Neural crest cell (in vitro differentiated cells): ENCODE measurements around the gene PSMD6. TPM values are rescaled to one million over a fixed set of nuclear protein-coding genes. Genes with fewer than 3 reads are reported as not detected.

Source experiments
- DNase-seq: peaks from one replicate; pipeline ENCODE4 v3.0.0; 2021; ENCODE audit warnings: low read depth, mixed read lengths, low spot score
- H3K27ac Mint-ChIP-seq: one replicate; pipeline ENCODE4 v1.8.0; 2021; ENCODE audit warnings: mild to moderate bottlenecking, mixed read lengths; ENCODE audit not compliant: unreplicated experiment
- H3K27me3 Mint-ChIP-seq: 2 replicates; pipeline ENCODE4 v1.8.0; 2021; ENCODE audit warnings: low read depth, mild to moderate bottlenecking, mixed read lengths
- H3K36me3 Mint-ChIP-seq: 2 replicates; pipeline ENCODE4 v1.8.0; 2021; ENCODE audit warnings: low read depth, mild to moderate bottlenecking, mixed read lengths
- H3K4me1 Mint-ChIP-seq: 2 replicates; pipeline ENCODE4 v1.8.0; 2021; ENCODE audit warnings: mixed read lengths
- H3K4me3 Mint-ChIP-seq: one replicate; pipeline ENCODE4 v1.8.0; 2021; ENCODE audit warnings: mild to moderate bottlenecking, mixed read lengths
- H3K9me3 Mint-ChIP-seq: 2 replicates; pipeline ENCODE4 v1.8.0; 2021; ENCODE audit warnings: mixed read lengths
- total RNA-seq: library from RNA; stranded (reverse); gene quantifications from 2 replicates; pipeline ENCODE4 v1.2.1, GENCODE V29; 2021
- TF ChIP-seq, protein P1 (sequence below): fragments of 200-600 bp; sonication (generic); conservative IDR thresholded peaks from 2 replicates; pipeline ENCODE4 v1.5.0; 2021; ENCODE audit warnings: antibody characterized with exemption, mild to moderate bottlenecking

The PSMD6 gene
- total RNA-seq, 1 donor from 2014 or later: 103 TPM

DNA sequence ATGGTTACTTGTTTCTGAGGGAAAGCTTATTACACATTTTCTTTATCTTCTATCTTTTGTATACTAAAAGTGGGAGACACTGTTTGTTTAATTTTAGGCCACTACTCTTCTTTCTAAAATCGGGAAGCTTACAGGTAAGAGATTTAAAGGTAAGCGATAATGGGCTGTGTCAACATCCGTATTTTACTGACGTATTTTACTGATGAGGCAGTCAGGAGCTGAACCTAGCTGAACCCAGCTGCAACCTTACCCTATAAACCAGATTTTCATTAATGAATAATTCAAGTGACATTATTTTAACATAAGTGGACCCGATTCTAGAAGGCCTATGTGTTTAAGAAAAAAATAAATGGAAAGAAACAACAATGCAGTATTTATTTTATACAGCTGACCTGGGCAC lies 13.1 kb downstream of the PSMD6 start:
- TF ChIP-seq, protein P1, sequence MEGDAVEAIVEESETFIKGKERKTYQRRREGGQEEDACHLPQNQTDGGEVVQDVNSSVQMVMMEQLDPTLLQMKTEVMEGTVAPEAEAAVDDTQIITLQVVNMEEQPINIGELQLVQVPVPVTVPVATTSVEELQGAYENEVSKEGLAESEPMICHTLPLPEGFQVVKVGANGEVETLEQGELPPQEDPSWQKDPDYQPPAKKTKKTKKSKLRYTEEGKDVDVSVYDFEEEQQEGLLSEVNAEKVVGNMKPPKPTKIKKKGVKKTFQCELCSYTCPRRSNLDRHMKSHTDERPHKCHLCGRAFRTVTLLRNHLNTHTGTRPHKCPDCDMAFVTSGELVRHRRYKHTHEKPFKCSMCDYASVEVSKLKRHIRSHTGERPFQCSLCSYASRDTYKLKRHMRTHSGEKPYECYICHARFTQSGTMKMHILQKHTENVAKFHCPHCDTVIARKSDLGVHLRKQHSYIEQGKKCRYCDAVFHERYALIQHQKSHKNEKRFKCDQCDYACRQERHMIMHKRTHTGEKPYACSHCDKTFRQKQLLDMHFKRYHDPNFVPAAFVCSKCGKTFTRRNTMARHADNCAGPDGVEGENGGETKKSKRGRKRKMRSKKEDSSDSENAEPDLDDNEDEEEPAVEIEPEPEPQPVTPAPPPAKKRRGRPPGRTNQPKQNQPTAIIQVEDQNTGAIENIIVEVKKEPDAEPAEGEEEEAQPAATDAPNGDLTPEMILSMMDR: no peak
- H3K9me3 Mint-ChIP-seq: no peaks in the 10 kb centered on the region
- no peaks in the 10 kb centered on the region for H3K4me1 Mint-ChIP-seq
- no peak for DNase-seq
- H3K36me3 Mint-ChIP-seq: peaks cover 22% of the 10 kb centered on the region
- H3K27ac Mint-ChIP-seq: no peak overlapping the region
- no peak overlapping the region for H3K4me3 Mint-ChIP-seq
- H3K27me3 Mint-ChIP-seq: no peaks in the 10 kb centered on the region

DNA sequence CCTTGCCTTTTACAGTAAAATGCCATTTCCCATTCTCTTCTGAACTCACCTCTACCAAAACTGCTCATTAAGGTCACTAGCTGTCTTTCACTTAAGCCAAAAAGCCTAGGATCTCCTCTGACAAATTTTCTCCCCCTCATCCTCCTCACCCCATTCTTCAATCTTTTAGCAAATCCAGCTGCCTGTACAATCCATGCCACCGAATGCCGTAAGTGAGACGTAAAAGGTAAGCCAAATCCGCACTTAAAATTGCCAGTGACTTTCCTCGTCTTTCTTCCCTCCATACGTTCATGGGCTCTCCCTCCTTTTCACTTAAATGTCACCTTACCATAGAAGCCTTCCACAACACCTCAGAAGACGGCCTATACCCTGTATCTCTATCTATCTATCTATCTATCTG lies 13.8 kb downstream of the PSMD6 start:
- TF ChIP-seq, protein P1: no peak
- no peaks in the 10 kb centered on the region for H3K9me3 Mint-ChIP-seq
- H3K4me3 Mint-ChIP-seq: no peak overlapping the region
- H3K36me3 Mint-ChIP-seq: peaks cover 19% of the 10 kb centered on the region
- H3K27me3 Mint-ChIP-seq: no peaks in the 10 kb centered on the region
- DNase-seq: no peak
- no peaks in the 10 kb centered on the region for H3K4me1 Mint-ChIP-seq
- H3K27ac Mint-ChIP-seq: no peak overlapping the region

DNA sequence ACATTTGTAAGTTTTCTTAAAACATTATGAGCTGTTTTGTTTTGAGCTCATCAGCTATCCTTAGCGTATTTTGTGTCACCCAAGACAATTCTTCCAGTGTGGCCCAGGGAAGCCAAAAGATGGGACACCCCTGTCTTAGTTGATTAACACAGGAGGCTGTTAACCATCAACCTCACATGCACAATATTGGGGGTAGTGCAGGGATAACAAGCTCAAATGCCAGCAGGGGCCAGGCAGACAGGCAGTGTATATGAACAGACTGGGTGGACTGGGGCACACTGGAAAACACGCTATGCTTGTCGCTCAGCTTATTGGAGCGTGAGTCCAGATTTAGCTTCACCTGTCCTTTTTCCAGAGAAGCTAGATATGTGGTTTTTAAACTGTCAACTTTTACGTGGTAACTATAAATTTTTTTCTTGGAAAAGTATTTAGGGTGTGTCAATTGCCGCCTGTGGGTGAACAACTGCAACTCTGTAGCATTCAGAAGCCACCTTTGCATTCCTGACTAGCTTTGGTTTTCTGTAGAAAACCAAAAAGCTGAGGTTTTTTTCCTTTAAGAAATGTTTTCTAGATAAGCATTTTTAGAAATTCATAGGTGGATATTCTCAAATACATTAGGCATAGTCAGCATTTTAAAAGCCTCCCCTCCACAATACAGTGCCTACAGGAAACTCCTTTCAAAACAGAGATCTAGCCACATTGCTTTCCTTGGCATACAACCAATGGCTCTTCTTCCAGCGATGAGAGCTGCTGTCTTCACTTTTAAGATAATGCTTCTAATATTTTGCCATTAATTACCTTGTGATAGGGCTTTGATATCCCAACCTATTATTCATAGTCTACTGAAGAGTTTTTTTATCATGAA lies 14.6 kb downstream of the PSMD6 start:
- Mint-ChIP-seq H3K9me3 (no peaks in the 10 kb centered on the region), H3K27me3 (no peaks in the 10 kb centered on the region), H3K36me3 (peaks cover 16% of the 10 kb centered on the region), H3K4me1 (no peaks in the 10 kb centered on the region), H3K27ac (no peak overlapping the region), H3K4me3 (no peak overlapping the region)
- TF ChIP-seq, protein P1: no peak
- DNase-seq: no peak

DNA sequence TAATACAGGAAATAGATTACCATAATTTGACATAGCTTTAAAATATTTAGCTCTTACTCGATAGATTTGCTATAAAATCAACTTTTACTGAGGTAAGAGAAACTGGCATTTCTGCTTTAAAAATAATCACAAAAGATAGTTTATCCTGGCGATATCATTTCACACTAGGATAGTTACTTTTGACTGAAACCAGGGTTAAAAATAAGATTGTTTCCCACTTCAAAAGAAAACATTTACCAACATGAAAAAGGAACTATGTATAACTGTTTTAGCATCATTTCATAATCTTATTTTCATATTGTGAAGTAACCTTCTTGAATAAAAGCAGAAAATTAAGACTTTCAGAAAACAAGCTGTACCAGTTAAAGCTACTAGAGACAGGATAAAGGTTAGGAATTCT lies 15.3 kb downstream of the PSMD6 start:
- Mint-ChIP-seq H3K36me3 (peaks cover 16% of the 10 kb centered on the region), H3K27ac (no peak overlapping the region)

DNA sequence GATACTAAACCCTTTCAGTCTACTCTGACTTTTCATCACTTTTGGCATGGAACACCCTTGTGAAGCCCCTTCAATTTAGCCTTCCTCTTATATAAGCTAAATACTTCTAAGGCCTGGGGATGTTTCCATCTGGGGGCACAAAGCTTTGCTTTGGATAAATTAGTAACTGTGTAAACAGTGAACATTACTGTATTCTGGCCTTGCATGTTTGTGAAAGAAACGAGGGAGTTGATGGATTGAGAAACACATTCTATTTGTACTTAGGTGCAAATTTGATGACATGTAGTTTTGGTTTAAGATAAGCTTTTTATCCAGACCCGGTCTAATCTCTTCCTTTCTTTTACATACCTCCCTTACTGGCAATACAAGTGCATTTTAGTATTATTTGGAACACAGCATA lies 19.7 kb downstream of the PSMD6 start:
- DNase-seq: no peak
- Mint-ChIP-seq H3K9me3 (no peaks in the 10 kb centered on the region), H3K4me3 (no peak overlapping the region), H3K4me1 (peaks cover 13% of the 10 kb centered on the region), H3K27ac (no peak overlapping the region), H3K27me3 (no peaks in the 10 kb centered on the region), H3K36me3 (peaks cover 2% of the 10 kb centered on the region)
- TF ChIP-seq, protein P1: no peak

More for the DNA sequence above, 15.3 kb downstream of the PSMD6 start:
- no peaks in the 10 kb centered on the region for H3K4me1 Mint-ChIP-seq
- TF ChIP-seq, protein P1: no peak
- no peak overlapping the region for H3K4me3 Mint-ChIP-seq
- H3K27me3 Mint-ChIP-seq: no peaks in the 10 kb centered on the region
- H3K9me3 Mint-ChIP-seq: no peaks in the 10 kb centered on the region
- DNase-seq: no peak
